ENCODE results near the gene CPT2.

CPT2 gene

GRCh38 chr1:53214376-53214940, 17.8 kb downstream of the CPT2 start:
- DNase-seq (ENCODE audit: low read depth) = no peak

GRCh38 chr1:53218201-53218600, 21.6 kb downstream of the CPT2 start:
- TF ChIP-seq CTCF (conservative IDR thresholded peaks at IDR 0.05; ENCODE audit: control insufficient read depth, insufficient read depth, low read depth, low read length) = no peak
- no peak overlapping the region for H3K4me3 ChIP-seq (ENCODE audit: control insufficient read depth, low read depth, low read length)
- DNase-seq (ENCODE audit: low read depth) = no peak

More at GRCh38 chr1:53214376-53214940, 17.8 kb downstream of the CPT2 start:
- TF ChIP-seq CTCF (conservative IDR thresholded peaks at IDR 0.05; ENCODE audit: control insufficient read depth, insufficient read depth, low read depth, low read length) = no peak
- no peak overlapping the region for H3K4me3 ChIP-seq (ENCODE audit: control insufficient read depth, low read depth, low read length)

GRCh38 chr1:53219711-53220110, 23.1 kb downstream of the CPT2 start:
- TF ChIP-seq CTCF (conservative IDR thresholded peaks at IDR 0.05; ENCODE audit: control insufficient read depth, insufficient read depth, low read depth, low read length) = no peak
- H3K4me3 ChIP-seq (ENCODE audit: control insufficient read depth, low read depth, low read length) = peak overlapping the region; percentile 89

GRCh38 chr1:53220171-53220961, 23.7 kb downstream of the CPT2 start, which contains the start of gene CZIB:
Gene CZIB (minus strand): TSS chr1:53220634. CDS start chr1:53220575, 59 bp downstream.
- no peak for TF ChIP-seq CTCF (conservative IDR thresholded peaks at IDR 0.05; ENCODE audit: control insufficient read depth, insufficient read depth, low read depth, low read length)

More at GRCh38 chr1:53219711-53220110, 23.1 kb downstream of the CPT2 start:
- DNase-seq (ENCODE audit: low read depth) = no peak

GRCh38 chr1:53220962-53221286, 24.3 kb downstream of the CPT2 start:
- H3K4me3 ChIP-seq (ENCODE audit: control insufficient read depth, low read depth, low read length) = peak overlapping the region; percentile 89
- no peak for DNase-seq (ENCODE audit: low read depth)
- no peak for TF ChIP-seq CTCF (conservative IDR thresholded peaks at IDR 0.05; ENCODE audit: control insufficient read depth, insufficient read depth, low read depth, low read length)

More at GRCh38 chr1:53220171-53220961, 23.7 kb downstream of the CPT2 start, which contains the start of gene CZIB:
- peak; percentile 84 for DNase-seq (ENCODE audit: low read depth)
- H3K4me3 ChIP-seq (ENCODE audit: control insufficient read depth, low read depth, low read length) = peak within 1 kb of the TSS; percentile 89

- H3K4me3 ChIP-seq (ENCODE audit: control insufficient read depth, low read depth, low read length) = peak overlapping the region; percentile 86
- no peak for TF ChIP-seq CTCF (conservative IDR thresholded peaks at IDR 0.05; ENCODE audit: control insufficient read depth, insufficient read depth, low read depth, low read length)
- no peak for DNase-seq (ENCODE audit: low read depth)
These were observed 41.0 kb downstream of the CPT2 start for GRCh38 chr1:53237638-53238037.
